Hepatocyte (in vitro differentiated cells): Measurements from ENCODE around the gene SCAF4.

Source experiments
- CTCF ChIP-seq: fragments of 200-600 bp; sonication (generic); IDR thresholded peaks from 2 replicates; pipeline ENCODE4 v1.5.1; 2016; ENCODE audit warnings: antibody characterized with exemption, mild to moderate bottlenecking; ENCODE audit not compliant: poor library complexity
- EZH2 ChIP-seq: fragments of 200-600 bp; sonication (generic); IDR thresholded peaks from 2 replicates; pipeline ENCODE4 v1.6.1; 2016; ENCODE audit warnings: antibody characterized with exemption, mild to moderate bottlenecking, borderline replicate concordance

GRCh38 chr21:31663584-31664249 is 68.2 kb downstream of the SCAF4 start:
- TF ChIP-seq CTCF (no peak), EZH2 (no peak)
